GM06990 (cell line): Measurements from ENCODE around the gene PITX3.

Source experiments
- DNase-seq: peaks from one replicate; pipeline ENCODE4 v3.0.0-alpha.2; 2011; ENCODE audit not compliant: insufficient read length; ENCODE audit errors: extremely low read depth
- H3K27me3 ChIP-seq: replicated peaks from 2 replicates; pipeline ENCODE4 v1.6.0; 2011; ENCODE audit warnings: low read length; ENCODE audit not compliant: control insufficient read depth, insufficient read depth
- H3K36me3 ChIP-seq: 2 replicates; pipeline ENCODE4 v1.5.1; 2011; ENCODE audit warnings: low read length; ENCODE audit not compliant: control insufficient read depth, insufficient read depth
- H3K4me3 ChIP-seq: replicated peaks from 2 replicates; pipeline ENCODE4 v1.5.1; 2011; ENCODE audit warnings: low read depth, mild to moderate bottlenecking, control low read depth, low read length
- CTCF ChIP-seq: IDR thresholded peaks from 2 replicates; pipeline ENCODE4 v1.5.1; 2011; ENCODE audit warnings: low read length, control low read depth, mild to moderate bottlenecking, inconsistent platforms; ENCODE audit not compliant: insufficient read depth, poor library complexity, severe bottlenecking

Gene PITX3

GRCh38 chr10:102233997-102234396 lies 7.3 kb downstream of the PITX3 start:
- no peaks in the 10 kb centered on the region; the same call in 1 of the 2 replicates for H3K27me3 ChIP-seq
- no peak for DNase-seq
- no peaks in the 10 kb centered on the region for H3K36me3 ChIP-seq
- no peak overlapping the region for H3K4me3 ChIP-seq
- TF ChIP-seq CTCF: no peak

- Histone ChIP-seq H3K27me3 (no peaks in the 10 kb centered on the region; the same call in 1 of the 2 replicates), H3K36me3 (no peaks in the 10 kb centered on the region), H3K4me3 (peak overlapping the region; percentile 46)
- peak; percentile 55 for DNase-seq
- peak; percentile 94 for TF ChIP-seq CTCF
Measured at GRCh38 chr10:102231357-102232318, 9.7 kb downstream of the PITX3 start.

DNA sequence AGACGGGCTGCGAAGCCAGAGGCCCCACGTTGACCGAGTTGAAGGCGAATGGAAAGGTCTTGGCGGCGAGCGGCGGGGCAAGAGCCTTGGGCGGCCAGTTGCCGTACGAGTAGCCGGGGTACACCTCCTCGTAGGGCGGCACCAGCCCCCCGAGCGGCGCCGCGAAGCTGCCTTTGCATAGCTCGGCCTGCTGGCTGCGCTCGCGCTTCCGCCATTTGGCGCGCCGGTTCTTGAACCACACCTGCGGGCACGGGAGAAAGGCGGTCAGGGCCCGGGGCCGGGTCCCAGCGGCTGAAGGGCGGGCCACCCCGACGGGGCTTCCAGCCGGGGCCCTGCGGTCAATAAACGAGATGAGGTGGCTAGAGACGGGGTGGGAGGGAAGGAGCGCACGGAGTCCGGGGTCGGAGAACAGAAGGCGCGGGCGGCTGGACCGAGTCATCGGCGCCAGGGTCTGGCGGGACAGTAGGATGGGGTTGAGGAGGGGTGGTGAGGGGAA lies 10.4 kb downstream of the PITX3 start:
- DNase-seq: peak; percentile 54
- Histone ChIP-seq H3K4me3 (peak overlapping the region; percentile 46), H3K36me3 (no peaks in the 10 kb centered on the region), H3K27me3 (no peaks in the 10 kb centered on the region; the same call in 1 of the 2 replicates)
- TF ChIP-seq CTCF: peak; percentile 58

DNA sequence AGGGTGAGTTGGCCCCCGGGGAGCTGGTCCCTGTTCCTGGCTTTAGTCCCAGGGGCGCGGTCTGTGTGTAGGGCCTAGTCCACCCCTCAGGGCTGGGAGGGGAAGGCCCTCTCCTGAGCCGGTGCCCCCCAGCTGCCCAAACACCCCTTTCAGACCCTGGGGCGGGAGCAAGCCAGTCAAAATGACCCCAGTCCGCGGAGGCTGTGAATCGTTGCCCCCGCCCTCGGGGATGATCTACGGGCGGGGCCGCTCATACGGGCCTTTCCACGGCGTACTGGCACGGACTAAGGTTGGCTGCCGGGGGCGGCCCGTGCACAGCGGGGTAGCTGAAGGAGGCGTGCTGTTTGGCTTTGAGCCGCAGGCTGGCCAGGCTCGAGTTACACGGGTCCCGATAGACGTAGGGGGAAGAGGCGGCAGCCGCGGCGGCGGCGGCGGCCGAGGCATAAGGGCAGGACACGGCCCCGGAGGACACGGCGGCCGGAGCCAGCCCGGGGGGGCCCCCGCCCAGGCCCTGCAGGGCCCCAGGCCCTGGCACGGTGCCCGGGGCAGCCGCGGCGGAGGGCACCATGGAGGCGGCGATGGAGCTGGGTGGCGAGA lies 10.9 kb downstream of the PITX3 start:
- Histone ChIP-seq H3K27me3 (no peaks in the 10 kb centered on the region; the same call in 1 of the 2 replicates), H3K36me3 (no peaks in the 10 kb centered on the region), H3K4me3 (peak overlapping the region; percentile 46)
- no peak for TF ChIP-seq CTCF
- DNase-seq: peak; percentile 33

DNA sequence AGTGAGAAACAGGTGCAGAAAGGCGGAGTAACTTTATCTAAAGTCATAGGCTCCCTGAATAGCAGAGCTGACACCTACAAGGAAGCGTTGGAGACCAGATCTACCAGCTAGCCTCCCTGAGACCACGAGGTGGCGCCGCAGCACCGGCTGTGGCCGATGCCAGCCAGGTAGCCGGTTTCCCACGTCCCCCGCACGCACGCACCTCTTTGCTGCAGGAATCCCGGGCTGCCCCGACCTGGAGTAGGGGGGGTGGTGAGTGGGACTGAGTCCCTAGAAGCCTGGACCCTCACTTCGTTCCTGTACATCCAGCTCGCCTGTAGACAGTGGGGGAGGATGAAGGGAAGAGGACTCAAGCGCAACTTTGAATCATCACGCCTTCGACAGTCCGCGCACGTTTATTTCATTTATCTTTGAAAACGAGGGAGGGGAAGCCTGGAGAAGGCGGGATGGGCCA lies 11.5 kb downstream of the PITX3 start:
- H3K27me3 ChIP-seq: no peaks in the 10 kb centered on the region; the same call in 1 of the 2 replicates
- H3K4me3 ChIP-seq: no peak overlapping the region; the same call in 1 of the 2 replicates
- peak; percentile 98 for TF ChIP-seq CTCF

More for the DNA sequence above, 11.5 kb downstream of the PITX3 start:
- H3K36me3 ChIP-seq: no peaks in the 10 kb centered on the region
- peak; percentile 80 for DNase-seq
